Pancreas (tissue), 10 donors: ENCODE results near the gene CDT1. TPM values are rescaled to one million over a fixed set of nuclear protein-coding genes. Genes with fewer than 3 reads are reported as not detected.

Source experiments
- ATAC-seq, 4 donors: fragments of 200-7000 bp; cut with Tn5 transposase; one replicate each; pipeline versions ENCODE4 v1.8.0 to v1.9.1; 2020; ENCODE audit warnings: mild to moderate bottlenecking in 4 of 4, moderate library complexity in 4 of 4
- DNase-seq, 6 donors: peaks; one replicate each; pipeline ENCODE4 v3.0.0-alpha.2; 2020
- FAIRE-seq: peaks from 2 replicates; lab custom pipeline; 2012; peaks lifted over from hg19 to GRCh38; lab: Jason Lieb, UNC
- H3K27ac ChIP-seq, 4 donors: fragments of 200-600 bp; sonication (generic); 1 replicate in 3 of 4; 2 replicates in 1 of 4; pipeline versions ENCODE4 v1.5.0 to v1.8.0; 2020
- H3K27me3 ChIP-seq, 4 donors: fragments of 200-600 bp; one replicate each; pipeline ENCODE4 v1.8.0; 2021
- H3K36me3 ChIP-seq, 3 donors: fragments of 200-600 bp; sonication (generic) in 1 of 3; one replicate each; pipeline versions ENCODE4 v1.5.0 to v1.8.0; 2020 to 2021
- H3K4me1 ChIP-seq, 3 donors: fragments of 200-600 bp; one replicate each; pipeline ENCODE4 v1.8.0; 2021
- H3K4me3 ChIP-seq, 4 donors: fragments of 200-600 bp; sonication (generic) in 2 of 4; one replicate each; pipeline versions ENCODE4 v1.5.0 to v1.8.0; 2020 to 2021
- H3K9me3 ChIP-seq, 4 donors: fragments of 200-600 bp; one replicate each; pipeline ENCODE4 v1.8.0; 2021
- CTCF ChIP-seq, 4 donors: fragments of 200-600 bp; sonication (generic) in 3 of 4; IDR thresholded peaks; one replicate each; pipeline versions ENCODE4 v1.5.0 to v1.8.0; 2021; ENCODE audit warnings: antibody characterized with exemption in 4 of 4
- WGBS, 2 donors: extraction: QIAGEN DNeasy Blood & Tissue Kit; methylation state at CpG; one replicate each; pipeline ENCODE4 v1.1.7; 2013; 5-methylcytosine and 5-hydroxymethylcytosine counted together
- intact Hi-C, 3 donors: fragments of 100-400 bp; cut with DNase I; formaldehyde crosslinking; loops; one replicate each; pipeline versions ENCODE4 v1.11.1 to v1.14.2; 2022
- polyA plus RNA-seq, 2 donors: library from polyadenylated mRNA; stranded (reverse); fragments of 200-250 nt; gene quantifications; one replicate each; pipeline ENCODE4 v1.2.3, GENCODE V29; 2013
- total RNA-seq, 6 donors: library from RNA; stranded (reverse); fragmentation: NEBNext Ultra II Directional in 4 of 6; extraction: Animal tissue kit (Norgen Biotek cat#: 25700) in 4 of 6; gene quantifications; one replicate each; pipeline versions ENCODE4 v1.2.1 to v1.2.4, GENCODE V29; 2021 to 2023
- donor health status: healthy with polysubstance abuse.
- donor health status: DM: no; HTN: no; CAD: no; lungs with moderate emphysema.
- donor health status: DM: no; HTN: no; CAD: no.
- donor health status: control.
- donor health status: control.
- donor health status: Bipolar disorder and iron deficiency.
- donor health status: DM: yes; HTN: yes; CAD: no.
- donor health status: DM: no; HTN: no; CAD: no.
- donor health status: DM: no; HTN: no; CAD: no.
- donor health status: DM: yes; HTN: yes; CAD: no.

Gene CDT1
- total and polyA plus RNA-seq, 8 donors, result 0.12 to 1.8 (median 0.78) TPM

DNA sequence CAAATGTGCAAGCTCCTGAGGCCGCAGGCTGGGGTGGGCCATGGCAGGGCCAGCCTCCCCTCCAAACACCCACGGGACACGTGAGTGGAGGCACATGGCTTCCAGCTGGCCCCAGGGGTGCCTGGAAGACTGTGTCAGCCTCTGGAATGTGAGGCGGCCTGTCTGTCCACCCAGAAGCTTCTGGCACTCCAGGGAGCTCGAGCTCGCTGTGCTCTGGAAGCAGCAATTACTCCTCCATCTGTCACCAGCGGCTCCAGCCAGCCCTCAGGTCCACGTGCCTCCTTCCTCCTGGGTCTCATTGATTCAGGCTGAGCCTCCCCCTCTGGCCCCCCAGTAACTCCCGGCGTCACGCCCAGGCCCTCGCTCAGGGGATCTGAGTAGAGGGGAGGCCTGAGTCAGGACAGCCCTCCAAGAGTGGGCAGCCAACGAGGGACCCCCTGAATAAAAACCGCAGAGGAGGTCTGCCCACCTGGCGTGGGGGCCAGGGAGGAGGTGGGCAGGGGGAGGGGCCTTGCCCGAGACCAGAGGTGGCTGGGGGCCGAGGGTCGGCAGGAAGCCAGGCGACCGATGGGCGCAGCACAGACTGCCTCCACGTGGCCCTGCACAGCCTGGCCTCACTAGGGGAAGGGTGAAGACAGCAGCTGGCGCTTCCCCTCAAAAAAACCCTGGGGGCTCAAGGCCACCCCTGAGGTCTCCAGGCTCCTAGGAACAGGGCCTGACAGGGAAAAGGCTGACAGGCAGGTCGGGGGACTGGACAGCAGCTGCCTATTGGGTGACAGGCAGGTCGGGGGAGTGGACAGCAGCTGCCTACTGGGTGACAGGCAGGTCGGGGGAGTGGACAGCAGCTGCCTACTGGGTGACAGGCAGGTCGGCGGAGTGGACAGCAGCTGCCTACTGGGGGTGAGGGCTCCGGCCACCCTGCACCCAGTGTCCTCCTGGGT, 30.4 kb upstream of the CDT1 start:
- Histone ChIP-seq H3K9me3 (no peaks in the 10 kb centered on the region), H3K4me3 (no peak overlapping the region), H3K27me3 (no peaks in the 10 kb centered on the region), H3K27ac (peak overlapping the region; percentile 65 to 77 (median 69)), H3K36me3 (no peaks in the 10 kb centered on the region), H3K4me1 (no peaks in the 10 kb centered on the region)
- ATAC-seq, result peak; percentile 40 to 63 (median 54)
- FAIRE-seq, result no peak
- intact Hi-C loops, result no loop called here
- no peak for TF ChIP-seq CTCF (IDR thresholded peaks at IDR 0.05)
- WGBS, 2 donors, result 40 to 41% methylated on average over 26 to 29 of the region's 29 CpGs
- DNase-seq, result peak in 4 of 6 donors; percentile 59 to 83 (median 71)

GRCh38 chr16:88773812-88774291, 29.7 kb upstream of the CDT1 start:
- TF ChIP-seq CTCF (IDR thresholded peaks at IDR 0.05), result no peak
- Histone ChIP-seq H3K27me3 (no peaks in the 10 kb centered on the region), H3K27ac (peak overlapping the region in 2 of 4 donors; percentile 67 to 71), H3K4me1 (no peaks in the 10 kb centered on the region), H3K9me3 (no peaks in the 10 kb centered on the region), H3K4me3 (no peak overlapping the region), H3K36me3 (no peaks in the 10 kb centered on the region)
- FAIRE-seq (no peak), ATAC-seq (peak in 1 of 4 donors; percentile 9), DNase-seq (peak in 2 of 6 donors; percentile 46 to 69)
- WGBS, 2 donors, result 48 to 49% methylated on average over 10 to 12 of the region's 12 CpGs
- intact Hi-C loops, result no loop called here

DNA sequence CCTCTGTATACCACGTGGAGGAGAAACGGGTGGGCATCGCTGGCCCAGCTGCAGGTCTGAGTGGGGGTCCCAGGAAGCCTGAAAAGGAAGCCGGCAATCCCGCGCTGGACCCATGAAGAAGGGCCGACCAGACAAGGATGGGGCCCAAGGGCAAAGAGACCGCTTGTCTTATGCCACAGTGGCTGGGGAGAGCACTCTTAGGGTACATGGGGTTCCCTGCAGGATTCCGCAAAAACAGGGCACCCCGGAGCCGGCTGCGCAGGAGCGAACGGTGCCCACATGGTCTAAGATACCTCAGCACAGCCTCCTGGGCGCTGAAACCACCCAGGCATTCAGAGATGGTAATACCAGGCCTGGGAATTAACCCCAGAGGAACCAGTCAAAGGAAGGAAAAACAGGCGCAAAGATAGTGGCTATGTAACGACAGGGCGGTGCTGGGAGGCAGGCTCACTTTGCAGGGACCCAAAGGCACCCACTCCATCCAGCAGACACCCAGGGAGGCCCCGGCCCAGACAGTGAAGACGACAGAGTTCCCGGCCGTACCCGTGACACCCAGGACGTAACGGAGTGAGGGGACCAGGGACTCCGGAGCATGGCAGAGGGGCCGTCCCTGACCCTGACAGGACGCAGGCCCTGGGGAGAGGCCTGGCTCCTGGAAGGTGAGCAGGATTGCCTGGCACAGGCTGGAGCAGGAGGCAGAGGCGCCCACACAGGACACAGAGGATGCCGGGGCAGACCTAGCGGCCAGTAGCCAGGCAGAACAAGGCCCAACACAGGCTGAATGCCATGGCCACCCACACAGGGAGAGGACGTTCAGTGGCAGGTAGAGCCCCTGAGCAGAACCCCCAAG, 28.8 kb upstream of the CDT1 start:
- no peak overlapping the region for H3K27ac ChIP-seq
- H3K36me3 ChIP-seq, result no peaks in the 10 kb centered on the region
- 88 to 92% methylated on average over 32 of the region's 32 CpGs for WGBS, 2 donors
- no peaks in the 10 kb centered on the region for H3K4me1 ChIP-seq
- ATAC-seq (no peak), DNase-seq (peak in 2 of 6 donors; percentile 20 to 54), FAIRE-seq (no peak)
- intact Hi-C loops, result no loop called here
- H3K9me3 ChIP-seq, result no peaks in the 10 kb centered on the region
- no peak overlapping the region for H3K4me3 ChIP-seq
- H3K27me3 ChIP-seq, result no peaks in the 10 kb centered on the region
- no peak for TF ChIP-seq CTCF (IDR thresholded peaks at IDR 0.05)

- Histone ChIP-seq H3K27me3 (no peaks in the 10 kb centered on the region), H3K27ac (no peak overlapping the region), H3K4me3 (no peak overlapping the region), H3K36me3 (no peaks in the 10 kb centered on the region), H3K9me3 (no peaks in the 10 kb centered on the region), H3K4me1 (no peaks in the 10 kb centered on the region)
- no peak for FAIRE-seq
- peak in 2 of 6 donors; percentile 8 to 42 for DNase-seq
- ATAC-seq, result no peak
- no peak for TF ChIP-seq CTCF (IDR thresholded peaks at IDR 0.05)
- intact Hi-C loops, result no loop called here
- 87 to 90% methylated on average over 16 to 18 of the region's 18 CpGs for WGBS, 2 donors
These were observed 27.8 kb upstream of the CDT1 start for GRCh38 chr16:88775825-88776224.
